Mucosa of descending colon (tissue), 3 donors: ENCODE data around the gene SH3PXD2A. TPM values are rescaled to one million over a fixed set of nuclear protein-coding genes. Genes with fewer than 3 reads are reported as not detected.
A peak's percentile ranks its signal among the peaks of the same experiment; 100 is the strongest.

Experiments used
- ATAC-seq: fragments of 200-7000 bp; cut with Tn5 transposase; one replicate; pipeline ENCODE4 v1.9.1; 2020; ENCODE audit warnings: mild to moderate bottlenecking, moderate library complexity
- DNase-seq, 3 donors: peaks; one replicate each; pipeline ENCODE4 v3.0.0-alpha.2; 2020
- H3K36me3 ChIP-seq: fragments of 200-600 bp; one replicate; pipeline ENCODE4 v1.8.0; 2021; ENCODE audit warnings: low read depth, mild to moderate bottlenecking
- H3K4me1 ChIP-seq: fragments of 200-600 bp; one replicate; pipeline ENCODE4 v1.8.0; 2021; ENCODE audit warnings: low read depth, mild to moderate bottlenecking
- H3K4me3 ChIP-seq: fragments of 200-600 bp; one replicate; pipeline ENCODE4 v1.8.0; 2021; ENCODE audit warnings: mild to moderate bottlenecking
- H3K9me3 ChIP-seq: fragments of 200-600 bp; one replicate; pipeline ENCODE4 v1.8.0; 2021; ENCODE audit warnings: mild to moderate bottlenecking
- CTCF ChIP-seq: fragments of 200-600 bp; IDR thresholded peaks from one replicate; pipeline ENCODE4 v1.8.0; 2022; ENCODE audit warnings: antibody characterized with exemption, mild to moderate bottlenecking
- intact Hi-C, 2 donors: fragments of 100-400 bp; cut with DNase I in 1 of 2; cut with micrococcal nuclease in 1 of 2; formaldehyde crosslinking; loops; one replicate each; pipeline versions ENCODE4 v1.11.0 to v1.11.1; 2022; cut with DNase I, micrococcal nuclease
- total RNA-seq, 3 donors: library from RNA; stranded (reverse); fragmentation: NEBNext Ultra II Directional in 2 of 3; extraction: Animal tissue kit (Norgen Biotek cat#: 25700) in 2 of 3; gene quantifications; one replicate each; pipeline versions ENCODE4 v1.2.1 to v1.2.4, GENCODE V29; 2021 to 2023
- donor health status: DM: no; HTN: no; CAD: no; lungs with moderate emphysema.
- donor health status: DM: no; HTN: no; CAD: no.
- donor health status: DM: no; HTN: yes; CAD: no.

SH3PXD2A gene
- total RNA-seq, 3 donors from 2014 or later, result 46.1 to 91.4 (median 60.6) TPM

- Histone ChIP-seq H3K4me1 (peaks cover 40% of the 10 kb centered on the region), H3K36me3 (no peaks in the 10 kb centered on the region), H3K4me3 (no peak overlapping the region), H3K9me3 (no peaks in the 10 kb centered on the region)
- no peak for DNase-seq
- TF ChIP-seq CTCF, result no peak
- no peak for ATAC-seq
- intact Hi-C loops, result no loop called here
Measured at GRCh38 chr10:103797857-103798256, 57.5 kb downstream of the SH3PXD2A start.

DNA sequence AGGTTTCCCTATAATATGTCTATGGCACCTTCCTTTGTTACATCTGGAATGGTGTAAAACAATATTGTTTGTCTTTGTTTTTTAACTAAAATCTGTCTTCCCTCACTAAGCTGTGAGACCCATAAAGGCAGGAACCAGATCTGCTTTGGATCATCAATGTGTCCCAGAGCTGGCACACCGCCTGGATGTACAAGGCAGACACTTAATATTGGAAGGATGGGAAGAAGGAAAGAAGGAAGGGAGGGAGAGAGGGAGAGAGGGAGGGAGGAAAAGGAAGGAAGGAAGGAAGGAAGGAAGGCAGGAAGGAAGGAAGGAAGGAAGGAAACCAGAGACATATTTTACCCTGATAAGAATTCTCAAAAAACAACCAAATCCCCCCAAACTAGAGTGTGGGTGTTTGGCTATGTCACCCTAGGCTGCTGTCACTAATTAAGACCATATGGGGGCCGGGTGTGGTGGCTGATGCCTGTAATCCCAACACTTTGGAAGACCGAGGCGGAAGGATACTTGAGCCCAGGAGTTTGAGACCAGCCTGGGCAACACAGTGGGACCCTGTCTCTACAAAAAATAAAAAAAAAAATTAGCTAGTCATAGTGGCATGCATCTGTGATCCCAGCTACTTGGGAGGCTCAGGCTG is 59.6 kb downstream of the SH3PXD2A start:
- no peaks in the 10 kb centered on the region for H3K9me3 ChIP-seq
- no peak for DNase-seq
- peaks cover 43% of the 10 kb centered on the region for H3K4me1 ChIP-seq
- no peak for TF ChIP-seq CTCF
- no peak overlapping the region for H3K4me3 ChIP-seq
- intact Hi-C loops, result no loop called here
- ATAC-seq, result no peak
- no peaks in the 10 kb centered on the region for H3K36me3 ChIP-seq

- TF ChIP-seq CTCF, result no peak
- Histone ChIP-seq H3K4me1 (peaks cover 46% of the 10 kb centered on the region), H3K4me3 (no peak overlapping the region), H3K36me3 (no peaks in the 10 kb centered on the region), H3K9me3 (no peaks in the 10 kb centered on the region)
- ATAC-seq (no peak), DNase-seq (no peak)
- intact Hi-C loops, result no loop called here
Measured at GRCh38 chr10:103794996-103795395, 60.4 kb downstream of the SH3PXD2A start.

DNA sequence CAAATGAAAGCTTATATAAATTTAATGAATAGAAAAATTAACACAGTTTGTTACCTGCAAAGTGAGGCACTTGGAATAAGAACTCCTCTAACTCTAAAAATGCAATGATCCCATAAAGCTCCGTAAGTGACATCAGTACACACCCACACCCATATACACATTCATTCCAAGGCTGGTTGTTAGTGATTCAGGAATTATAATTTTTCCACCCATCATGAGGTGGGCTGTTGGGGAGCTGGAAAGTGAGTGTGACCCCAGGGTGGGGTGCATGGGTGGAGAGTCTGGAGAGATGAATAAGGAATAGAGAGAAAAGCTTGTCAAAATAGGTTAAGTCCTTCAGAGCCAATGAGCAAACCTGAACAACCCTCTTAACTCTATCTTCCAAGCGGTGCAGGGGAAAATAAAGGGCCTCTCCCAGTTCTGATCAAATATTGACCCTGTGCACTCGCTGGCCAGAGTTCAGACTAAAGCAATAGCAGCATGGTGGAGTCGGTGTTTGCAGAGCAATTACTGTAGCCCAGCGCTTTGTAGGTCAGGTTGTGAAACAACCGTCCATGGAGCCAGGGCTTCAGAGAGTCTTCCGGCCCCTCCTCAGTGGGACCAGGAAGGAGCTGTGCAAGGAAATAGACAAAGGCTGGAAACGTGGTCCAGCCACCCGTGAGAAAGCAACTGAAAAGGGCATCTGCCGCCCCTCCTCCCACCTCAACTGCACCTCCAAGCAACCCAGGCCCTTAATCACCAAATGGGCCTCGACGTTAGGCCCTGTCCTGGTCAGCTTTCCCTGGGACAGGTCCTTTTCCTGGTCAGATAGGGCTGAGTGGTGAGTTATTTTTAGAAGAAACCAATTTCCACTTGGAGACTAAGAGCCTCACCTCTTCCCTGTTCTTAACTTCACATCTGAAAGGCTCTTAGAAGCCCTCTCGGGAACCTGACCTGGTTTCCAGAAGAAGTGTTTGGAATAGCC is 61.2 kb downstream of the SH3PXD2A start:
- peak; percentile 85 for ATAC-seq
- peaks cover 54% of the 10 kb centered on the region for H3K4me1 ChIP-seq
- DNase-seq, result peak; percentile 83 to 87 (median 86)
- TF ChIP-seq CTCF, result no peak
- no peaks in the 10 kb centered on the region for H3K36me3 ChIP-seq
- intact Hi-C loops, result no loop called here
- H3K9me3 ChIP-seq, result no peaks in the 10 kb centered on the region
- no peak overlapping the region for H3K4me3 ChIP-seq

GRCh38 chr10:103793429-103793828 is 61.9 kb downstream of the SH3PXD2A start:
- no peak for TF ChIP-seq CTCF
- H3K4me3 ChIP-seq, result no peak overlapping the region
- DNase-seq (peak in 1 of 3 donors; percentile 53), ATAC-seq (peak; percentile 16)
- H3K4me1 ChIP-seq, result peaks cover 60% of the 10 kb centered on the region
- intact Hi-C loops, result no loop called here
- H3K9me3 ChIP-seq, result no peaks in the 10 kb centered on the region
- no peaks in the 10 kb centered on the region for H3K36me3 ChIP-seq
